Keratinocyte (primary cell): ENCODE measurements around the gene ZNF808. TPM values are rescaled to one million over a fixed set of nuclear protein-coding genes. Genes with fewer than 3 reads are reported as not detected.
"Not testable (repeated sequence)": the region's sequence is repeated elsewhere in the genome, so short reads cannot be mapped to it uniquely, and the experiment has no call there.

Experiments
- DNase-seq: peaks from one replicate; pipeline ENCODE4 v3.0.0-alpha.2; 2011; ENCODE audit warnings: low read depth, missing footprints, low spot score
- FAIRE-seq: peaks from 2 replicates; lab custom pipeline; 2011; peaks lifted over from hg19 to GRCh38; lab: Jason Lieb, UNC
- H2AFZ ChIP-seq: 2 replicates; pipeline ENCODE4 v1.6.0; 2012; ENCODE audit warnings: low read length, control low read depth, inconsistent platforms; ENCODE audit not compliant: control insufficient read depth
- H3K27ac ChIP-seq: 2 replicates; pipeline ENCODE4 v1.5.1; 2011; ENCODE audit warnings: low read length; ENCODE audit not compliant: control insufficient read depth, insufficient read depth
- H3K27me3 ChIP-seq: 3 replicates; pipeline ENCODE4 v1.6.0; 2011; ENCODE audit warnings: low read length; ENCODE audit not compliant: control insufficient read depth, insufficient read depth; ENCODE audit errors: extremely low read depth
- H3K36me3 ChIP-seq, 2 experiments: 2 replicates in 1 of 2; 3 replicates in 1 of 2; pipeline ENCODE4 v1.5.1; 2011; ENCODE audit warnings: low read length in 2 of 2, mild to moderate bottlenecking in 1 of 2; ENCODE audit not compliant: control insufficient read depth in 2 of 2, insufficient read depth in 2 of 2; ENCODE audit errors: extremely low read depth in 1 of 2
- H3K4me1 ChIP-seq: 3 replicates; pipeline ENCODE4 v1.5.1; 2011; ENCODE audit warnings: low read length; ENCODE audit not compliant: control insufficient read depth, insufficient read depth; ENCODE audit errors: extremely low read depth
- H3K4me2 ChIP-seq: 3 replicates; pipeline ENCODE4 v1.6.0; 2011; ENCODE audit warnings: low read depth, low read length; ENCODE audit not compliant: control insufficient read depth, insufficient read depth; ENCODE audit errors: extremely low read depth
- H3K4me3 ChIP-seq, 3 experiments: fragments of 200-600 bp in 1 of 3; sonication (generic) in 1 of 3; 2 replicates in 2 of 3; 3 replicates in 1 of 3; pipeline ENCODE4 v1.5.1; 2011 to 2016; ENCODE audit warnings: low read length in 3 of 3, mild to moderate bottlenecking in 3 of 3, control low read depth in 2 of 3, inconsistent platforms in 1 of 3, low read depth in 1 of 3, mixed read lengths in 1 of 3, mixed run types in 1 of 3, moderate library complexity in 1 of 3; ENCODE audit not compliant: control insufficient read depth in 2 of 3, insufficient read depth in 2 of 3; ENCODE audit errors: extremely low read depth in 1 of 3
- H3K79me2 ChIP-seq: 2 replicates; pipeline ENCODE4 v1.6.0; 2012; ENCODE audit warnings: low read length; ENCODE audit not compliant: control insufficient read depth, insufficient read depth
- H3K9ac ChIP-seq: 3 replicates; pipeline ENCODE4 v1.6.0; 2011; ENCODE audit warnings: low read length; ENCODE audit not compliant: control insufficient read depth, insufficient read depth; ENCODE audit errors: extremely low read depth
- H3K9me1 ChIP-seq: 3 replicates; pipeline ENCODE4 v1.6.0; 2011; ENCODE audit warnings: low read length; ENCODE audit not compliant: control insufficient read depth, insufficient read depth; ENCODE audit errors: extremely low read depth
- H3K9me3 ChIP-seq: 2 replicates; pipeline ENCODE4 v1.5.1; 2012; ENCODE audit warnings: low read depth, low read length; ENCODE audit not compliant: control insufficient read depth
- H4K20me1 ChIP-seq: 3 replicates; pipeline ENCODE4 v1.6.0; 2011; ENCODE audit warnings: low read length; ENCODE audit not compliant: control insufficient read depth, insufficient read depth; ENCODE audit errors: extremely low read depth
- EZH2 ChIP-seq: IDR thresholded peaks from one replicate; pipeline ENCODE4 v1.6.1; 2012; ENCODE audit warnings: inconsistent platforms, mild to moderate bottlenecking, low read length, moderate library complexity
- dilution Hi-C: fragments of 300-500 bp; cut with MboI; formaldehyde crosslinking; loops from one replicate; pipeline ENCODE4 v1.7.0; 2020; ENCODE audit warnings: low sequenced_read_pairs; ENCODE audit not compliant: extremely low pct_ligation_motif_present
- polyA plus RNA-seq, 5 experiments: library from polyadenylated mRNA; depleted of rRNA in 3 of 5; stranded (reverse) in 3 of 5; stranded (forward) in 1 of 5; unstranded in 1 of 5; fragments of >200 nt; gene quantifications; 1 replicate in 1 of 5; 2 replicates in 3 of 5; 3 replicates in 1 of 5; pipeline versions ENCODE4 v1.2.1 to v1.2.3, GENCODE V29; 2011 to 2012; ENCODE audit warnings: missing spikeins in 2 of 5, low read depth in 1 of 5, low replicate concordance in 1 of 5
- TF ChIP-seq, protein P1 (sequence below), 3 experiments: IDR thresholded peaks in 1 of 3; conservative IDR thresholded peaks in 1 of 3; optimal IDR thresholded peaks in 1 of 3; 2 replicates in 2 of 3; 3 replicates in 1 of 3; pipeline versions ENCODE3 to v1.5.1; 2011; ENCODE audit warnings: low read length in 3 of 3, mild to moderate bottlenecking in 3 of 3, moderate library complexity in 2 of 3, control low read depth in 1 of 3, inconsistent platforms in 1 of 3; ENCODE audit not compliant: insufficient read depth in 2 of 3; ENCODE audit errors: extremely low read depth in 1 of 3

Gene ZNF808
- polyA plus RNA-seq, 1 donor (not counting 4 experiments of a cell fraction or from before 2014, with no cell fraction given): 6.8 TPM

- Histone ChIP-seq H2AFZ (no peak overlapping the region), H3K4me3 (no peak overlapping the region), H3K36me3 (no peaks in the 10 kb centered on the region), H4K20me1 (no peaks in the 10 kb centered on the region), H3K4me2 (no peak overlapping the region), H3K27me3 (no peaks in the 10 kb centered on the region), H3K9me1 (no peaks in the 10 kb centered on the region), H3K79me2 (no peaks in the 10 kb centered on the region), H3K4me1 (no peaks in the 10 kb centered on the region), H3K9me3 (peaks cover 2% of the 10 kb centered on the region), H3K27ac (no peak overlapping the region), H3K9ac (no peak overlapping the region)
- dilution Hi-C loops: no loop called here
- TF ChIP-seq EZH2: no peak
- TF ChIP-seq, protein P1, sequence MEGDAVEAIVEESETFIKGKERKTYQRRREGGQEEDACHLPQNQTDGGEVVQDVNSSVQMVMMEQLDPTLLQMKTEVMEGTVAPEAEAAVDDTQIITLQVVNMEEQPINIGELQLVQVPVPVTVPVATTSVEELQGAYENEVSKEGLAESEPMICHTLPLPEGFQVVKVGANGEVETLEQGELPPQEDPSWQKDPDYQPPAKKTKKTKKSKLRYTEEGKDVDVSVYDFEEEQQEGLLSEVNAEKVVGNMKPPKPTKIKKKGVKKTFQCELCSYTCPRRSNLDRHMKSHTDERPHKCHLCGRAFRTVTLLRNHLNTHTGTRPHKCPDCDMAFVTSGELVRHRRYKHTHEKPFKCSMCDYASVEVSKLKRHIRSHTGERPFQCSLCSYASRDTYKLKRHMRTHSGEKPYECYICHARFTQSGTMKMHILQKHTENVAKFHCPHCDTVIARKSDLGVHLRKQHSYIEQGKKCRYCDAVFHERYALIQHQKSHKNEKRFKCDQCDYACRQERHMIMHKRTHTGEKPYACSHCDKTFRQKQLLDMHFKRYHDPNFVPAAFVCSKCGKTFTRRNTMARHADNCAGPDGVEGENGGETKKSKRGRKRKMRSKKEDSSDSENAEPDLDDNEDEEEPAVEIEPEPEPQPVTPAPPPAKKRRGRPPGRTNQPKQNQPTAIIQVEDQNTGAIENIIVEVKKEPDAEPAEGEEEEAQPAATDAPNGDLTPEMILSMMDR (optimal IDR thresholded peaks at IDR 0.05 in 1 of 3, IDR thresholded peaks at IDR 0.05 in 1 of 3, conservative IDR thresholded peaks at IDR 0.05 in 1 of 3; ENCODE audit: extremely low read depth in 1 of 3, insufficient read depth in 2 of 3, low read length in 3 of 3): no peak
- DNase-seq: no peak
- FAIRE-seq: no peak
These were observed 28.9 kb upstream of the ZNF808 start for GRCh38 chr19:52498571-52498970.

DNA sequence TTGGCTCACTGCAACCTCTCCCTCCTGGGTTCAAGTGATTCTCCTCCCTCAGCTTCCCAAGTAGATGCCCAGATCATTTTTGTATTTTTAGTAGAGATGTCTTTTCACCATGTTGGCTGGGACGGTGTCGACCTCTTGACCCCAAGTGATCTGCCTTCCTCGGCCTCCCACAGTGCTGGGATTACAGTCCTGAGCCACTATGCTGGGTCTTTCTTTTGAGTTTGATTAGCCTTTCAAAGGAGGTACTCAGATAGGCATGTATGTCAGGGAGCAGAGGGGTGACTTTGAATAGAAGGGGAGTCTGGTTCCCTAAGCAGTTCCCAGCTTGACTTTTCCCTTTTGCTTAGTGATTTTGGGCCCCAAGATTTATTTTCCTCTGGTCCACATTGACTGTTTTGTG, 27.0 kb upstream of the ZNF808 start:
- H2AFZ ChIP-seq, H3K27me3 ChIP-seq, FAIRE-seq, H3K36me3 ChIP-seq, H4K20me1 ChIP-seq, H3K27ac ChIP-seq, H3K4me1 ChIP-seq, H3K9me3 ChIP-seq, H3K9me1 ChIP-seq, H3K4me3 ChIP-seq, DNase-seq, H3K79me2 ChIP-seq, H3K4me2 ChIP-seq, dilution Hi-C loops, H3K9ac ChIP-seq: not testable (repeated sequence)

DNA sequence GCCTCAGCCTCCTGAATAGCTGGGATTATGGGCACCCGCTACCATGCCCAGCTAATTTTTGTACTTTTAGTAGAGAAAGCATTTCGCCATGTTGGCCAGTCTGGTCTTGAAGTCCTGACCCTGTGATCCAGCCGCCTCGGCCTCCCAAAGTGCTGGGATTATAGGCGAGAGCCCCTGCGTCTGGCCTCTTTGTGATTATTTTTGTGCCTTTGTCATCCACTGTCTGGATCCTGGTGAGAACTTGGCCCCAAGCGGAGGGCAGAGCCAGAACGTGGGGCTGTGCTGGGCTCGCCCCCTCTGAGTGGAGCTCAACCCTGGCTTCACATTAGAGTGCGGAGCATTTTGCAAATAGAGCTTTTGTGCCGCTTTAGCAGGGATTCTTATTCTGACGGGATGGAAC, 26.5 kb upstream of the ZNF808 start:
- H4K20me1 ChIP-seq, H3K27me3 ChIP-seq, H3K4me2 ChIP-seq, H3K36me3 ChIP-seq, H3K9me1 ChIP-seq, H3K4me3 ChIP-seq, H2AFZ ChIP-seq, FAIRE-seq, H3K4me1 ChIP-seq, H3K79me2 ChIP-seq, H3K27ac ChIP-seq, H3K9ac ChIP-seq, DNase-seq, dilution Hi-C loops, H3K9me3 ChIP-seq: not testable (repeated sequence)
